ENCODE measurements around the gene CENPE.

DNA sequence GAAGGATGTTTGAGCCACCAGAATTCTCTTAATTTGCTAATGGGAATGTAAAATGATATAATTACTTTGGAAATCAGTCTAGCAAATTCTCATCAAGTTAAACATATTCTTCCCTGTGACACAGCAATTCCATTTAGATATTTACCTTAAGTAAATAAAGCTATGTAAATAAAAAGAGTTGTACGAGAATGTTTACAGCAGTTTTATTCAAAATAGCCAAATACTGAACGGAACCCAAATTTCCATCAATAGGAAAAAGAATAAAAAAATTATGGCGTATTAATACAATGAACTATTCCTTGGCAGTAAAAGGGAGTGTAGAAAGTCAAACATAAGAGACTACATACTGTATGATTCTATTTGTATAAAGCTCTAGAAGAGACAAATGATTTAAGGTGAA, 45.8 kb downstream of the CENPE start:
- no peak for TF ChIP-seq POLR2A (IDR thresholded peaks at IDR 0.05)
- TF ChIP-seq, protein P1, sequence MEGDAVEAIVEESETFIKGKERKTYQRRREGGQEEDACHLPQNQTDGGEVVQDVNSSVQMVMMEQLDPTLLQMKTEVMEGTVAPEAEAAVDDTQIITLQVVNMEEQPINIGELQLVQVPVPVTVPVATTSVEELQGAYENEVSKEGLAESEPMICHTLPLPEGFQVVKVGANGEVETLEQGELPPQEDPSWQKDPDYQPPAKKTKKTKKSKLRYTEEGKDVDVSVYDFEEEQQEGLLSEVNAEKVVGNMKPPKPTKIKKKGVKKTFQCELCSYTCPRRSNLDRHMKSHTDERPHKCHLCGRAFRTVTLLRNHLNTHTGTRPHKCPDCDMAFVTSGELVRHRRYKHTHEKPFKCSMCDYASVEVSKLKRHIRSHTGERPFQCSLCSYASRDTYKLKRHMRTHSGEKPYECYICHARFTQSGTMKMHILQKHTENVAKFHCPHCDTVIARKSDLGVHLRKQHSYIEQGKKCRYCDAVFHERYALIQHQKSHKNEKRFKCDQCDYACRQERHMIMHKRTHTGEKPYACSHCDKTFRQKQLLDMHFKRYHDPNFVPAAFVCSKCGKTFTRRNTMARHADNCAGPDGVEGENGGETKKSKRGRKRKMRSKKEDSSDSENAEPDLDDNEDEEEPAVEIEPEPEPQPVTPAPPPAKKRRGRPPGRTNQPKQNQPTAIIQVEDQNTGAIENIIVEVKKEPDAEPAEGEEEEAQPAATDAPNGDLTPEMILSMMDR (IDR thresholded peaks at IDR 0.05 in 8 of 11, conservative IDR thresholded peaks at IDR 0.05 in 3 of 11), result no peak
